Measurements from ENCODE around the gene SGMS1.
"Not testable (repeated sequence)": the region's sequence is repeated elsewhere in the genome, so short reads cannot be mapped to it uniquely, and the experiment has no call there.

The SGMS1 gene

DNA sequence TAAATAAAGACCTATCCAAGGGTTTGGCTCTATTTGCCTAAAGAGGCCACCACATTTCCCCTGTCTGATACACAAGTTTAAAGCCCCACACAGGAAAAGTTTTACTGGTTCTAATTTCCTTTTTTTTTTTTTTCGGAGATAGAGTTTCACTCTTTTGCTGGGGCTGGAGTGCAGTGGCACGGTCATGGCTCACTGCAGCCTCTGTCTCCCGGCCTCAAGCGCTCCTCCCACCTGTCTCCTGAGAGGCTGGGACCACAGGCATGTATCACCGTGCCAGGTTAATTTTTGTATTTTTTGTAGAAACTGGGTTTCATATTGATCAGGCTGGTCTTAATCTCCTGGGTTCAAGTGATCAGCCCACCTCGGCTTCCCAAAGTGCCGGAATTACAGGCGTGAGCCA, 319.1 kb downstream of the SGMS1 start:
- no peak for DNase-seq (ENCODE audit: low read depth)

DNA sequence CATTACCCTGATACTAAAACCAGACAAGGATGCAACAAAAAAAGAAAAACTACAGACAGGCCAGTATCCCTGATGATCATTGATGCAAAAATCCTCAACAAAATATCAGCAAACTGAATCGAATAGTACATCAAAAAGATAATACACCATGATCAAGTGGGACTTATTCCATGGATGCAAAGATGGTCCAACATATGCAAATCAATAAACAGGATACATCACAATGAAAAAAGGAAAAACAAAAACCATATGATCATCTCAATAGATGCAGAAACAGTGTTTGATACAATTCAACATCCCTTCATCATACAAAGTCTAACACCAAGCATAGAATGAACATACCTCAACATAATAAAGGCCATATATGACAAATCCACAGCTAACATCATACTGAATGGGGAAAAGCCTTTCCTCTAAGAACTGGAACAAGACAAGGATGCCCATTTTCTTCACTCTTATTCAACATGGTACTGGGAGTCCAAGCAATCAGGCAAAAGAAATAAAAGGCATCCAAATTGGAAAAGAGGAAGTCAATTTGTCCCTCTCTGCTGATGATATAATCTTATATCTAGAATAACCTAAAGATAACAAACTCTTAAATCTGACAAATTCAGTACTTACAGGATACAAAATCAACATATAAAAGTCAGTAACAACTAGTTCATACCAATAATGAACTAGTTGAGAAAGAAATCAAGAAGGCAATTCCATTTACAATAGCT, 323.6 kb downstream of the SGMS1 start:
- DNase-seq (ENCODE audit: low read depth) = no peak

DNA sequence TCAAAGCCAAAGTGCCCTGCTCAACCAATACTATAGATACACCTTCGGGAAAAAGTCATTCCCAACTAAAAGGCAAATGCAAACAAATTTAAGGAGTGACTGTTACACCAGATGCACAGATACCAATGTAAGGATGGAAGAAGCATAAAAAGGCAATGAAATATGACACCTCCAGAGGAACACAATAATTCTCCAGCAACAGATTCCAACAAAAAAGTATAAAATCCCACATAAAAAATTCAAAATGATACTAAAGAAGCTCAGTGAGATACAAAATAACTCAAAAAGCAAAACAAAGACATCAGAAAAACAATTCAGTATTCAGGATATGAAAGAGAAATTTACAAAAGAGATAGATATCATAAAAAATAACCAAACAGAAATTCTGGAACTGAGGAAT, 328.4 kb downstream of the SGMS1 start:
- no peak for DNase-seq (ENCODE audit: low read depth)

DNA sequence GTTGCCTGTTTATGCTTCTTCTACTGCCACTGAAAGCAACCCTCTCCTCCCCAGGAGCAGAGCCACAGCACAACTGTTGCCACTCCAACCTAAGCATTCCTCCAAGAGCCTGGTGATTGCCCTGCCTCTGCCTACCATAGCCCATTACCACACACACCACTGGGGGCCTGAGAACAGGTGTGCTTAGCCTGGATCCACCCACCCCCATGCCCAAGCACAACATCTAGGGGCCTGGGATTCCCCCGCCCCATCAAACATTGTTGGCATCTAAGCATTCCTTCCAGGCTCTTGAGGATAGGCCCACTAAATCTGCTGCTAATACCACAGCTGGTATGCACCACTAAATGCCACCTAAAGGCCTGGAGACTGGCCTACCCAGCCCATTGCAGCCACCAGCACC, 329.2 kb downstream of the SGMS1 start:
- DNase-seq (ENCODE audit: low read depth) = no peak

DNA sequence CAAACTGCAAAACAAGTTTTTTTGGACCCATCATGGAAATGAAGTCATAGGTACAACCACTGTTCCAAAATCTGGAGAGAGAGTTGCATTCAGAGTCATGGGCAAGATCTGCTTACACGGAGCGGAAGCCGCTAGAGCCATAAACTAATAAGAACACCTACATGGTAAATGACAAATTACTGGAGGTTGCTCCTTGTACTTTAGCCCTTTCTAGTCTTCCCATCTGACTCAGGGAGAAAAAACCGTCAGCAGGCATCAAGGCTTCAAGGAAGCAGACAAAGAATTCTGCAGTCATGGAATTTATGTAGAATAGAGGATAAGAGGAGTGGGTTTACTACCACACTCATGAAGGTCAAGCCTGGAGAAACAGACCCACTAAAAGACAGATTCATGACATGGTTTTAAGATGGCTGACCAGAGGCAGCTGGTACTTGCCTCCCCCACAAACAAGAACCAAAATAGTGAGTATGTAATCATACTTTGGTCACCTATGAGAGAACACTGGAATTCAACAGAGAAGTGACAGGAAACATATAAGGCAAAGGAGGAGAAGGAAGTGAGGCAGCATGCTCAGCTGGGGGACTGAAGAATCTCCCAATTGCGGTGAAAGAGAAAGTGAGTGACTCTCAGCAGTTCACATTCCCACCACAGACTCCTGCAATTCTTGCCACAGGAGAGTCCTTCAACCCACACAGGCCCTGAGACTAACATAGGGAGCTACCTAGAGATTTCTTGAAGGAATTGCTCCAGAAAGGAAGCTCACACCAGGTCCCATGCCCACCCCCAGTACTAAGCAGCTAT, 330.0 kb downstream of the SGMS1 start:
- no peak for DNase-seq (ENCODE audit: low read depth)

DNA sequence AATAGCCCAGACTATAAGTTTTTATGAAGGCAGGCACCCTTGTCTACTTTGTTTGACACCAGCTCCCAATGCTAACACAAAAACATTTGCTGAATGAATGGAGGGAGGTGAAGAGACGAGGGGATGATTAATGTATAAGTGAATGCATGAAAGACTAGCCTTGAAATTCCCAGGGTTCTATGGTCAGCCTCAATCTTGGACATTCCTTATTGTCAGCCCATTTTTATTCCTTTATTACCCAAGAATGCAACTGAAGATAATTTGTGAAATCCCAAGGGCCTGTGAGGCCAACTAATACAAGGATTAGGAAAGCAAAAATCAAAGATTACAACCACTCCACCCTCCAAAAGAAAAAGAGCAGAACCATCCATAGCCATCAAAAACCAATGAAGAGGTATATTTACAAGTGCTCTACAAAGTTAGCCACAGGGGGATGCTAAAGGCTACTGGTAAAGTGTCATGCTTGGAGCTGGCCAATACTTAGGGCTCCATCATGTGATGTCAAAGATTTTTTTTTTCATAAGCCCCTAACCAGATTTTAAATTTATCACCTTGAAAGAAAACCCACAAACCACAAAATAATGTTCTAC, 332.4 kb downstream of the SGMS1 start:
- DNase-seq (ENCODE audit: low read depth) = no peak

DNA sequence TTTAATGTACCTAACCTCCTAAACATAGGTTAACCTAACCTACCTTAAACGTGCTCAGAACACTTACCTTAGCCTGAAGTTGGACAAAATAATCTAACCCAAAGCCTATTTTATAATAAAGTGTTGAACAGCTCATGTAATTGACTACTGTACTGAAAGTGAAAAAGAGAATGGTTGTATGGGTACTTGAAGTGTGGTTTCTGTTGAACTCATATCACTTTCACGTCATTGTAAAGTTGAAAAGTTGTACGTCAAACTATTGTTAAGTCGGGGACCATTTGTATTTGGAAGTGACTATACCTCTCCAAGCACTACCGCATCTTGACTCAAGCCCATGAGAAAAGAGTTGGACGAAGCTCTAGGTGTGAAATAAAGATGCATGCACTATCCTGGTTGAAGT, 334.6 kb downstream of the SGMS1 start:
- no peak for DNase-seq (ENCODE audit: low read depth)

DNA sequence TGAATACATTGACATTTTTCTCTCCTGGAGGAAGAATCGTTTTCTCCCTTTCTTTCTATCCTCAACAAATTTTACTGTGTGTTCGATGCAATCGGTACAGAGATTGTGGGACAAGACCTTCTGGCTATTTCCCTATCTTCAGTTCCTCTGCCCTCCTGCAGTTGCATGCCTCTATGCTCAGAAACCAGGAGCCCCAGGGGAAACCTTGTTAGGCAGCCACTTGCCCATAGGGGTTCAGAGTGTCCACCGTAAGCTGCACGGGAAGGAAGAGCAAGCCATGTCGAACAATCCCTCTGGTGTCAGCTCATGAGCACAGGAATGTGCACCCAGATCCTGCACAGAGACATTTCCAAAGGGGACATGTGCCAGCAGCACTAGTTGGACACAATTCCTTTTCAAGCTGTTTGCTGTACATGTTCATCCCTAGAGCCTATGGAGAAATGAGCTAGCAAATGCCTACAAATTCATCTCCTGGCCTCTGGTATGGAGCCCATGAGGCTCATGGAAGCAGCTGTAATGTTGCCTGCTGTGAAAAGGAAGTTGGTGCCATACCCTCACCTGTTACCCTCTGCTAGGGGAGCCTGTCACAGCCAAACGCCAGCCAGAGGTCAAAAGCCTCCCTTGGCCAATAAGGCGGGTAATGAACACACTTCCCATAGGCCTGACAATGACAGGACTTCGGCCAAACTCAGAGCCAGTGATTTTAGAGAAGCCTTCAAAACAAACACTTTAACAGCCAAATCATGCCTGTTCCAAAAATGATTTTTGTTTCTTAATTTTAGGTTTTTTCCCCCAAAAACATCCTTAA, 336.6 kb downstream of the SGMS1 start:
- DNase-seq (ENCODE audit: low read depth) = no peak

DNA sequence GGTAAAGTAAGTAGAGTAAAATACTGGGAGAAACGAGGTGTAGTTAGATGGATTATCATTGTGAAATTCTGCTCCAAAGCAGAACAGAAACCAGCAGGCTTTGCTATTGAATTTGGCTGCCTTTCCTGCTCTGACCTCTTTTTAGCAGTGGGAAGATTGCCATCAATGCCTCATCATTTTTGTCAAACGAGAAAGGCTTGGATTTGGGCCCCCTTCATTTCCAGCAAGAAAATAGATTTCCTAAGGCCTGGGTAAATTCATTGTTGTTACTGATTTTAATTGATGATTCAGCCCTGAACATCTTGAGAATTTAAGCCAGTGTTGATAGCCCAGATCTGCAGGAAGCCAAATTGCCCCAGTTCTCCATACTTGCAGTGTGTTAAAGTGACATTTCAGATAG, 337.2 kb downstream of the SGMS1 start:
- no peak for DNase-seq (ENCODE audit: low read depth)

DNA sequence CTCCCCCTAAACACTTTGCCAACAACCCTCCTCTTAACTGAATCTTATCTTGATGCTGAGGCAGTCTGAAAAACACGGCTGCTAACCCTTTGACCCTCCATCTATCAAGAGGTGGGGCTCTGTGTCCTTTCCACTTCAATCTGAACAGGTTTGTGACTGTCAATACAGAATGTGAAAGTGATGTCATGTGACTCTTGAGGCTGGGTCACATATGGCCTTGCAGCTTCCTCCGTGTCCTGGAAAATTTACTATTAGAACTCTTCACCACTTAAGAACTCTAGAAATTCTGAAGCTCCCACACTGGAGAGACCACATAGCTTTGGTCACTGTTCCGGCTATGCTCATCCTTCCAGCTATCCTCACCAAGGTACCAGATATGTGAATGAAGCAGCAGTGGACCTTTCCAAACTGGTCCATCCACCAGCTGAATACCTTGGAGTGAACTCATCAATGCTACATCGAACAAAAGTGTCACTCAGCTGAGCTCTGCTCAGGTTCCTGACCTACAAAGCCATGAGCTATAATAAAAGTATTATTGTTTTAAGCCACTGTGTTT, 341.7 kb downstream of the SGMS1 start:
- no peak for DNase-seq (ENCODE audit: low read depth)

DNA sequence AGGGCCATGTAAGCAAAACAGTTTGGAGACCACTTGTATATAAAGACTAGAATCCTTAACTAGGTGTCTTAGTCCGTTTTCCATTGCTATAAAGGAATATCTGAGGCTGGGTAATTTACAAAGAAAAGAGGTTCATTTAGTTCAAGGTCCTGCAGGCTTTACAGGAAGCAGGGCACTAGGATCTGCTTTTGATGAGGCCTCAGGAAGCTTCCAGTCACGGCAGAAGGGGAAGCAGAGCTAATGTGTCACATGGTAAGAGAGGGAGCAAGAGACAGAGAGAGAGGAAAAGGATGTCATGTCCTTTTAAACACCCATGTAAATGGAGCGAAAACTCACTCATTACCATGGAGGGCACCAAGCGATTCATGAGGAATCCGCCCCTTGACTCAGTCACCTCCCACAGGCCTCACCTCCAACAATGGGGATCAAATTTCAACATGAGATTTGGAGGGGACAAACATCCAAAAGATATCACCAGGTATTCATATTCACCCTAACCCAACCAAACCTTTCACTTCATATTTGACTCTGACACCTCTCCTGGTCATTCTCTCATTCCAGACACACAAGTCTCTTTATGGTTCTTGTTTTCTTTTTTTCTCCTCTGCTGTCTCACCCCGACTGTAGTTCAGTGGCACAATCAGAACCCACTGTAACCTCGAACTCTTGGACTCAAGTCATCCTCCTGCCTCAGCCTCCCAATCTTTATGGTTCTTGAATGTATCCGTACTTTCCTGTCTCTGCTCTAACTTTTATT, 342.4 kb downstream of the SGMS1 start:
- no peak for DNase-seq (ENCODE audit: low read depth)

DNA sequence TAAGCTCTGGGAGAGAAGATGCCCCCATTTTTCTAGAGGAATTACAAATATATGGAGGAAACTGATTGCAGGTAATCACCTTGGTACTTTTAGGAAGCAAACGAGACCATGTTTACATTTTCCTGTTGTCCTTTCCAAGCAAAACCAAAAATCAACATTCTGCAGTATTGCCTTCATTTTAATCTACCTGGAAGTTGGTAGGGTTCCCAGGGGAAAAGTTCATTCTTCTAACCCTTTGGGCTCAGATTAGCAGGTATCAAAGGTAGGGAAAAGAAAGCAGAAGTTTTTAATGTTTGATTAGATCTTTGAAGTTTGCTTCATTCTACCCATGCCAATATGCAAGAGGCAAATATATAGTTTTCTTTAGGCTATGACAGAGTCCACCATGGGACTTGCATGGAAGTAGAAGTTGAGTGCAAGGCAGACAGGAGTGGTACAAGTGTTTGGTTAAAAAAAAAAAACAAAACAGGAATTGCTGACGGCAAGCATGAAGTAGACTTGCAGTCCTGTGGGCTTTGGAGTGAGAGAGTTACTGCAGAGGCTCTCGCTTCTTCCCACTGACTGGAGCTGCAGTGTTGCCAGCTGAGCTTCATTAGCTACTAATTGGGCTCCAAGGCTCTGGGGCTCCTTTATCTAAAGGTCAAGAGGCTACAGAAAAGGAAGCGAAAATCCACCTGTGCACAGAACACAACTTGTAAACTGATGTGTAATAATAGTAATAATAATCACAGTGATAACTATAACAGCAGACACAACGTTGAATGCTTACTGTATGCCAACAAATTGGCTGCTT, 343.5 kb downstream of the SGMS1 start:
- no peak for DNase-seq (ENCODE audit: low read depth)

DNA sequence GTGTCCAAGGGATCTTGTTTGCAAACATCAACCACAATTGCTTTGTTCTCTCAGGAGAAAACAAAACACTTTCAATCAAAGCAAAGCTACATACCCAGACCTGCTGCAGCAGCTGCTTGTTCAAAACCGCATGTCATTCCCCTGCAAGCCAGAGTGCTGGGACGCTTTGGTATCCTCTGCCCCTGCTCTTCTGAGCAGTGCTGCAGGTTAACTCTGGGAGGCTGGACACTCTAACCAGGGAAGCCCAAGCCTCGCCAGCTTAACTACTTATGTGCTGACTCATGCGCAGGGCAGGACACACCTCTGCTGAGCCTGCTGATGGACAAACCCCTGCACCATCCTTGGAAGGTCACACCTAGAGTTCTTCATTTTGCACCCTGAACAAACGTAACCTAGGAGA, 344.3 kb downstream of the SGMS1 start:
- no peak for DNase-seq (ENCODE audit: low read depth)

DNA sequence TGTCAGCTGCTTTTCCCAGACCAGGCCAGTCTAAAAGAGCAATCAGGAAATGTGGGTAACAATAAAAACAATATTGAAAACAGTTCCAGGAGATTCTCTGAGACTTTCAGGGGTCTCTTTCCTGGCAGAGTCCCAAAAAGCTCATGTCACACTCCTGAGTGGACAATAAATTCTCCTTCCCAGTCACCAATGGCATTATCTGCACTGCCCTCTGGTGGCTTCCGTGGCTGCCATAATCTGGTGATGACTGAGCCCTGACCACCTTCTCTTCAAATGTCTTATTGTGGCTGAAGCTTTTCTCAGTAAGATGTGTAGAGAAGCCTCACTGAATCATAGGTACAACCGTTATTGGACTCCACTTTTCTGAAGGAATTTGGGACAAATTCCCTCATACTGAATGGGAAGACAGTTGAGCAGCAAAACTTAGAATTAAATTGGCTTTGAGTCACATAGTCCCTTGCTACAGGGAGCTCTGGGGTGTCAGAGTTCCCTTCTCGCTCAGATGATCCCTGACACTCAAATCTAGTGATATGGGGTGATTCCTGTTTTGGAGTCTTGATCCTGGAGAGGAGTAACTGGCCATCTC, 348.0 kb downstream of the SGMS1 start:
- peak; percentile 14 for DNase-seq (ENCODE audit: low read depth)

DNA sequence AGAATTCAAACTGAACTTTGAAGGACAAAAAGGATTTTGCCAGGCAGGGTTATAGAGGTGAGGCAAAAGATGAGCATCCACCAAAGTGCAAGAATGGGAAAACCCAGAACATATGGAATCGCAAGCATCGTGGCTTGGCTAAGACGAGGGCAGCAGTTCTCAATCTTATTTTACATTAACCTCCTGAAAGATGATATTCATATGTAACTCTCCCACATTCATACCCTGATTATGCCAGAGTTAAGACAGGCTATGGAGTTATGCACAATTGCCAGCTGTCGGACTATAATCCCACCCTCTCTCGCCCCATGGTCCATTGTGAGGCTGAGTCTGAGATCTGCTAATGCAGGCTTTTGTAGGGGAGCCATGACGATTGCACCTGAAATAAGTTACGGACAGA, 351.2 kb downstream of the SGMS1 start:
- no peak for DNase-seq (ENCODE audit: low read depth)

DNA sequence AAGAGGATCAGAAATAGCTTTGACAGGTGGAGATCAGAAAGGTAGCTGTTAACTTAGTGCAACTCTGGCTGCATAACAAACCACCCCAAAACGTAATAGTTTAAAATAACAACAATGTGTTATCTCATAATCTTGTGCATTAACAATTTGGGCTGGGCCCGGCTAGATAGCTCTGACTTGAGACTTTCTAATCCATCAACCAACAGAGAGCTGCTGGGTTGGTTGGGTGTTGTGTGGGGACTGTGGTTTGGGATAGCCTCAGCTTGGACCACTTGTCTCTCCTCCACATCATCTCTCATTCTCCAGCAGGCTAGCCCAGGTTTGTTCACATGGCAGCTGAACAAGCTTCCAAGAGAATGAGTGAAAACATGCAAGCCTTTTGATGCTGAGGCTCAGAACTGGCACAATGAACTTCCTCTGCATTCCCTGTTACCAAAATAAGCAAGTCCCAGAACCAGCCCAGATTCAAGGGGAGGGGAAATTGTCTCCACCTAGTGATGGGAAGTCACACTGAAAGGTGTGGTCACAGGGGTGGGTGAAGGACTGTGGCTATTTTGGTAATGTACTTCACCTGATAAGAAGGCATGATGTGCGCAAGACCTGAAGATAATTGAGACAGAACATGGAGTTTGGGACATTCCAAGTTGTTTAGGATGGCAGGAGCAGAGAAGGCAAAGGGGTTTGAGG, 352.0 kb downstream of the SGMS1 start:
- no peak for DNase-seq (ENCODE audit: low read depth)

DNA sequence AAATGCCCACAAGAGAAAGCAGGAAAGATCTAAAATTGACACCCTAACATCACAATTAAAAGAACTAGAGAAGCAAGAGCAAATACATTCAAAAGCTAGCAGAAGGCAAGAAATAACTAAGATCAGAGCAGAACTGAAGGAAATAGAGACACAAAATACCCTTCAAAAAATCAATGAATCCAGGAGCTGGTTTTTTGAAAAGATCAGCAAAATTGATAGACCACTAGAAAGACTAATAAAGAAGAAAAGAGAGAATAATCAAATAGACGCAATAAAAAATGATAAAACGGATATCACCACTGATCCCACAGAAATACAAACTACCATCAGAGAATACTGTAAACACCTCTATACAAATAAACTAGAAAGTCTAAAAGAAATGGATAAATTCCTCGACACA, 355.9 kb downstream of the SGMS1 start:
- not testable (repeated sequence) for DNase-seq (ENCODE audit: low read depth)

DNA sequence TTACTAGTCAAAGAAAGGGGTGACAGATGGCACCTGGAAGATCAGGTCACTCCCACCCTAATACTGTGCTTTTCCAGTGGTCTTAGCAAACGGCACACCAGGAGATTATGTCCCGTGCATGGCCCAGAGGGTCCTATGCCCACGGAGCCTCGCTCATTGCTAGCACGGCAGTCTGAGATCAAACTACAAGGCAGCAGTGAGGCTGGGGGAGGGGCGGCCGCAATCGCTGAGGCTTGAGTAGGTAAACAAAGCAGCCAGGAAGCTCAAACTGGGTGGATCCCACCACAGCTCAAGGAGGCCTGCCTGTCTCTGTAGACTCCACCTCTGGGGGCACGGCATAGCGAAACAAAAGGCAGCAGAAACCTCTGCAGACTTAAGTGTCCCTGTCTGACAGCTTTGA, 361.1 kb downstream of the SGMS1 start:
- DNase-seq (ENCODE audit: low read depth) = not testable (repeated sequence)

DNA sequence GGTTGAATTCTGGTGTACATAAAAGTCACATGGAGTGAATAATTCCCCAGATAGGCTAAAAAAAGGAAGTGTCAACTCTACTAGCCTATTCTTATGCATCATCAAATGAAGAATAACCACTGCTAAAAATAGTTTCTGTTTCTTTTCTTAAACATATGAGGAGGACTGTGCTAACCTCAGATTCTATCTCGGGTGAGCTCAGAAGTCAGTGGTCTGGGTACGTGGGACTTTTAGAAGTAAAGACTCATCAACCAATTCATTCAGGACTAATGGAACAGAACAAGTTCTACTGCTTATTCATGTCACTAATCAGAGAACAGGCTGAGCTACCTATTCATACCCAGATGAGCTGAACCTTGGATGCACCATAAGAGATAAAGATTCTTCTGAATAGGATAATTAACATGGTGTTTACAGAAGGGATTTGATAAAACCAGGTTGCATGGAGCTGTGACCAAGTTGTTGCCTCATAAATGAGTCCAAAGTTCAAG, 362.9 kb downstream of the SGMS1 start:
- DNase-seq (ENCODE audit: low read depth) = no peak

Measured in stimulated activated CD8-positive, alpha-beta memory T cell treated with anti-CD3 and anti-CD28 coated beads, Interleukin-4, amount 100 ng/mL, for 24 hours (primary cell).